HCT116 (cell line): ENCODE results near the gene CDK8. TPM values are rescaled to one million over a fixed set of nuclear protein-coding genes. Genes with fewer than 3 reads are reported as not detected.
"Not testable (repeated sequence)": the region's sequence is repeated elsewhere in the genome, so short reads cannot be mapped to it uniquely, and the experiment has no call there.

ENCODE experiments used
- ATAC-seq: fragments of 200-7000 bp; cut with Tn5 transposase; 2 replicates; pipeline ENCODE4 v1.9.1; 2020; ENCODE audit warnings: mild to moderate bottlenecking, moderate library complexity
- BruUV-seq: library from RNA; stranded (reverse); fragments of 400-500 nt; replicated peaks from 2 replicates; lab custom pipeline; 2021; lab: Mats Ljungman, UMichigan
- CTCF ChIA-PET: fragments of 300-600 bp; sonication (Branson Sonifier 250); formaldehyde crosslinking; loops from one replicate; lab custom pipeline; 2021; ENCODE audit warnings: antibody characterized with exemption; lab: Charles Lee
- POLR2A ChIA-PET: fragments of 300-600, 350-600 bp; sonication (Branson Sonifier 250); formaldehyde crosslinking; loops from one replicate; lab custom pipeline; 2021; ENCODE audit warnings: antibody characterized with exemption; lab: Charles Lee
- RAD21 ChIA-PET, 2 experiments: fragments of 300-600 bp; sonication (Branson Sonifier 250); formaldehyde crosslinking; loops; one replicate each; lab custom pipeline; 2023; ENCODE audit warnings: low total read pairs in 2 of 2; ENCODE audit not compliant: uncharacterized antibody in 2 of 2, unreplicated experiment in 2 of 2, low non-redundant PET in 1 of 2; lab: Charles Lee
- DNase-seq: peaks from one replicate; pipeline ENCODE4 v3.0.0-alpha.2; 2010; ENCODE audit warnings: low read depth, low spot score
- H2AFZ ChIP-seq: fragments of 200-600 bp; shearing (Covaris generic), sonication (generic); 2 replicates; pipeline ENCODE4 v1.6.1; 2017; ENCODE audit warnings: low read depth, mixed run types, mixed read lengths, antibody characterized with exemption, low read length; ENCODE audit not compliant: poor library complexity, severe bottlenecking
- H3K27ac ChIP-seq: 2 replicates; pipeline ENCODE4 v1.5.1; 2012; ENCODE audit warnings: low read depth, low read length
- H3K27me3 ChIP-seq: fragments of 200-600 bp; sonication (generic); 2 replicates; pipeline ENCODE4 v1.6.1; 2016; ENCODE audit warnings: mixed run types, low read length, mixed read lengths; ENCODE audit not compliant: insufficient read depth
- H3K36me3 ChIP-seq, 2 experiments: fragments of 200-500 bp in 1 of 2; fragments of 200-600 bp in 1 of 2; sonication (Bioruptor generic) in 1 of 2; sonication (generic) in 1 of 2; 2 replicates each; pipeline versions ENCODE4 v1.5.1 to v1.6.1; 2014 to 2016; ENCODE audit warnings: low read length in 2 of 2, inconsistent platforms in 1 of 2, mixed read lengths in 1 of 2, mixed run types in 1 of 2; ENCODE audit not compliant: insufficient read depth in 2 of 2, control insufficient read depth in 1 of 2
- H3K4me1 ChIP-seq, 2 experiments: fragments of 200-600 bp in 1 of 2; sonication (generic) in 1 of 2; 2 replicates each; pipeline versions ENCODE4 v1.5.1 to v1.6.1; 2012 to 2017; ENCODE audit warnings: low read length in 2 of 2, inconsistent platforms in 1 of 2, mild to moderate bottlenecking in 1 of 2, mixed read lengths in 1 of 2, mixed run types in 1 of 2, moderate library complexity in 1 of 2; ENCODE audit not compliant: insufficient read depth in 2 of 2, control insufficient read depth in 1 of 2
- H3K4me2 ChIP-seq: fragments of 200-600 bp; sonication (generic); 2 replicates; pipeline ENCODE4 v1.6.1; 2017; ENCODE audit warnings: mixed run types, low read length, mixed read lengths
- H3K4me3 ChIP-seq, 2 experiments: fragments of 200-600 bp in 1 of 2; sonication (generic) in 1 of 2; replicated peaks in 1 of 2; 2 replicates each; pipeline ENCODE4 v1.5.1; 2011 to 2016; ENCODE audit warnings: low read length in 2 of 2, control low read depth in 1 of 2, low read depth in 1 of 2, mild to moderate bottlenecking in 1 of 2, mixed read lengths in 1 of 2, mixed run types in 1 of 2
- H3K79me2 ChIP-seq: fragments of 200-600 bp; sonication (generic); 2 replicates; pipeline ENCODE4 v1.6.1; 2017; ENCODE audit warnings: mild to moderate bottlenecking, mixed run types, low read length, moderate library complexity, mixed read lengths; ENCODE audit not compliant: insufficient read depth
- H3K9ac ChIP-seq: fragments of 200-600 bp; sonication (generic); 2 replicates; pipeline ENCODE4 v1.6.1; 2016; ENCODE audit warnings: low read length, mixed read lengths
- H3K9me2 ChIP-seq: fragments of 200-600 bp; sonication (generic), shearing (Covaris generic); 2 replicates; pipeline ENCODE4 v1.6.1; 2017; ENCODE audit warnings: mixed run types, mild to moderate bottlenecking, moderate library complexity; ENCODE audit not compliant: insufficient read depth
- H3K9me3 ChIP-seq, 2 experiments: fragments of 200-500 bp in 1 of 2; fragments of 200-600 bp in 1 of 2; sonication (Bioruptor generic) in 1 of 2; sonication (generic) in 1 of 2; 2 replicates each; pipeline ENCODE4 v1.6.1; 2014 to 2017; ENCODE audit warnings: low read length in 2 of 2, mixed read lengths in 2 of 2, inconsistent platforms in 1 of 2, low read depth in 1 of 2, mild to moderate bottlenecking in 1 of 2, mixed run types in 1 of 2, moderate library complexity in 1 of 2; ENCODE audit not compliant: control insufficient read depth in 1 of 2, insufficient read depth in 1 of 2
- H4K20me1 ChIP-seq: fragments of 200-600 bp; sonication (generic), shearing (Covaris generic); 2 replicates; pipeline ENCODE4 v1.6.1; 2017; ENCODE audit warnings: mixed run types, mild to moderate bottlenecking, moderate library complexity; ENCODE audit not compliant: insufficient read depth
- CBX3 ChIP-seq: IDR thresholded peaks from 2 replicates; pipeline ENCODE4 v1.6.1; 2012; ENCODE audit warnings: low read depth
- CTCF ChIP-seq, 3 experiments: fragments of 200-600 bp in 1 of 3; sonication (generic) in 1 of 3; IDR thresholded peaks in 2 of 3; conservative IDR thresholded peaks in 1 of 3; 2 replicates each; pipeline ENCODE4 v1.5.1; 2012 to 2017; ENCODE audit warnings: low read depth in 2 of 3, low read length in 2 of 3, antibody characterized with exemption in 1 of 3, borderline replicate concordance in 1 of 3, control low read depth in 1 of 3, mild to moderate bottlenecking in 1 of 3, mixed read lengths in 1 of 3, mixed run types in 1 of 3, moderate library complexity in 1 of 3; ENCODE audit not compliant: insufficient read depth in 1 of 3
- EGR1 ChIP-seq: IDR thresholded peaks from 2 replicates; pipeline ENCODE4 v1.6.1; 2012; ENCODE audit warnings: low read depth
- intact Hi-C: fragments of 100-400 bp; cut with micrococcal nuclease; formaldehyde crosslinking; loops from 2 replicates; pipeline ENCODE4 v1.10.0; 2022
- total RNA-seq: library from RNA; stranded (reverse); gene quantifications from one replicate; pipeline ENCODE4 v1.2.1, GENCODE V29; 2021; ENCODE audit not compliant: unreplicated experiment
- TF ChIP-seq, protein P1 (sequence below): IDR thresholded peaks from 2 replicates; pipeline ENCODE4 v1.6.1; 2012; ENCODE audit warnings: low read depth

CDK8 gene
- total RNA-seq, 1 experiment from 2014 or later: 23.8 TPM

DNA sequence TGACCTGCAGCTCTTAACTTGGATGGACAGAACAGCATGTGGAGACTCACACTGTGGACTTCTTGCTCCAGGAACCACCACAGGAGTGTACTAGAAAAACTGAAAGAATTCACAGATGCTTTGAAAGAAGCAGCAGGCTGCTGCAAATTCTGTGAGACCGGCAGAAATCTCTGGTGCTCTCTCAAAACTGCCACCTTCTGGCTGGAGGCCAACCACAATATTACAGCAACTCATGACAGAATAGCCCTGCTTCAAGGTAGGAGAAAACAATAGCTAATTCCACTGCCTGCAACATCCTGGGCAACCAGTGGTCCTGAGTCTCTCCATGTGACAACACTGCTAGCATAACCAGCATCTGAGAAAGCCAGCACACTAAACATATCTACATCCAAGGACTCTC is 26.9 kb downstream of the CDK8 start:
- CTCF ChIA-PET: no interaction called here
- POLR2A ChIA-PET: no interaction called here
- H3K79me2 ChIP-seq: peaks cover 48% of the 10 kb centered on the region
- no peak for DNase-seq
- no peak for TF ChIP-seq CTCF (IDR thresholded peaks at IDR 0.05 in 2 of 3, conservative IDR thresholded peaks at IDR 0.05 in 1 of 3; ENCODE audit: borderline replicate concordance in 1 of 3, insufficient read depth in 1 of 3, low read depth in 2 of 3, low read length in 2 of 3)
- no peak for TF ChIP-seq EGR1
- TF ChIP-seq, protein P1, sequence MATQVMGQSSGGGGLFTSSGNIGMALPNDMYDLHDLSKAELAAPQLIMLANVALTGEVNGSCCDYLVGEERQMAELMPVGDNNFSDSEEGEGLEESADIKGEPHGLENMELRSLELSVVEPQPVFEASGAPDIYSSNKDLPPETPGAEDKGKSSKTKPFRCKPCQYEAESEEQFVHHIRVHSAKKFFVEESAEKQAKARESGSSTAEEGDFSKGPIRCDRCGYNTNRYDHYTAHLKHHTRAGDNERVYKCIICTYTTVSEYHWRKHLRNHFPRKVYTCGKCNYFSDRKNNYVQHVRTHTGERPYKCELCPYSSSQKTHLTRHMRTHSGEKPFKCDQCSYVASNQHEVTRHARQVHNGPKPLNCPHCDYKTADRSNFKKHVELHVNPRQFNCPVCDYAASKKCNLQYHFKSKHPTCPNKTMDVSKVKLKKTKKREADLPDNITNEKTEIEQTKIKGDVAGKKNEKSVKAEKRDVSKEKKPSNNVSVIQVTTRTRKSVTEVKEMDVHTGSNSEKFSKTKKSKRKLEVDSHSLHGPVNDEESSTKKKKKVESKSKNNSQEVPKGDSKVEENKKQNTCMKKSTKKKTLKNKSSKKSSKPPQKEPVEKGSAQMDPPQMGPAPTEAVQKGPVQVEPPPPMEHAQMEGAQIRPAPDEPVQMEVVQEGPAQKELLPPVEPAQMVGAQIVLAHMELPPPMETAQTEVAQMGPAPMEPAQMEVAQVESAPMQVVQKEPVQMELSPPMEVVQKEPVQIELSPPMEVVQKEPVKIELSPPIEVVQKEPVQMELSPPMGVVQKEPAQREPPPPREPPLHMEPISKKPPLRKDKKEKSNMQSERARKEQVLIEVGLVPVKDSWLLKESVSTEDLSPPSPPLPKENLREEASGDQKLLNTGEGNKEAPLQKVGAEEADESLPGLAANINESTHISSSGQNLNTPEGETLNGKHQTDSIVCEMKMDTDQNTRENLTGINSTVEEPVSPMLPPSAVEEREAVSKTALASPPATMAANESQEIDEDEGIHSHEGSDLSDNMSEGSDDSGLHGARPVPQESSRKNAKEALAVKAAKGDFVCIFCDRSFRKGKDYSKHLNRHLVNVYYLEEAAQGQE: no peak
- TF ChIP-seq CBX3: no peak
- no peak overlapping the region for H2AFZ ChIP-seq
- no peak for ATAC-seq
- no peaks in the 10 kb centered on the region for H3K9me3 ChIP-seq
- H3K27ac ChIP-seq: no peak overlapping the region
- no peaks in the 10 kb centered on the region for H3K27me3 ChIP-seq
- no peaks in the 10 kb centered on the region for H3K4me1 ChIP-seq
- no peaks in the 10 kb centered on the region; the same call in 1 of the 2 replicates for H4K20me1 ChIP-seq
- H3K4me3 ChIP-seq: no peak overlapping the region
- intact Hi-C loops: no loop called here
- RAD21 ChIA-PET: no interaction called here
- H3K36me3 ChIP-seq: no peaks in the 10 kb centered on the region; a peak in 1 of 4 replicates
- BruUV-seq: no TSS peak
- H3K9ac ChIP-seq: no peak overlapping the region
- H3K4me2 ChIP-seq: no peak overlapping the region
- H3K9me2 ChIP-seq: no peaks in the 10 kb centered on the region

- H3K4me3 ChIP-seq, POLR2A ChIA-PET, H3K79me2 ChIP-seq, H3K27ac ChIP-seq, ATAC-seq, CTCF ChIA-PET, H3K9me2 ChIP-seq, H2AFZ ChIP-seq, H3K9ac ChIP-seq, intact Hi-C loops, H3K4me2 ChIP-seq, H3K27me3 ChIP-seq, H3K4me1 ChIP-seq, BruUV-seq, H3K36me3 ChIP-seq, H3K9me3 ChIP-seq, RAD21 ChIA-PET, DNase-seq, H4K20me1 ChIP-seq: not testable (repeated sequence)
These were observed 32.0 kb downstream of the CDK8 start for GRCh38 chr13:26285911-26286310.

GRCh38 chr13:26288838-26289237 is 34.9 kb downstream of the CDK8 start:
- H3K27ac ChIP-seq, ATAC-seq, CTCF ChIA-PET, H3K9me3 ChIP-seq, H3K4me2 ChIP-seq, H3K9ac ChIP-seq, RAD21 ChIA-PET, H3K4me3 ChIP-seq, H2AFZ ChIP-seq, H3K36me3 ChIP-seq, H4K20me1 ChIP-seq, intact Hi-C loops, BruUV-seq, H3K4me1 ChIP-seq, H3K9me2 ChIP-seq, H3K27me3 ChIP-seq, DNase-seq: not testable (repeated sequence)
- POLR2A ChIA-PET: interaction anchor here (0.6 kb wide), 1 partner anchor 67 kb away, joined by 3 read pairs; the partner anchor contains the start of gene RNF6
- peaks cover 28% of the 10 kb centered on the region for H3K79me2 ChIP-seq
